Neuronal stem cell (in vitro differentiated cells): ENCODE measurements around the gene RTL9.

Experiments
- DNase-seq: peaks from one replicate; pipeline ENCODE4 v3.0.0-alpha.2; 2013; ENCODE audit warnings: low spot score
- H2AFZ ChIP-seq: one replicate; pipeline ENCODE4 v1.6.1; 2013; ENCODE audit warnings: mild to moderate bottlenecking, low read length, inconsistent platforms
- H2AK5ac ChIP-seq: 2 replicates; pipeline ENCODE4 v1.6.1; 2013; ENCODE audit warnings: low read depth, mild to moderate bottlenecking, inconsistent platforms, low read length, moderate library complexity, mixed read lengths
- H2BK120ac ChIP-seq: 2 replicates; pipeline ENCODE4 v1.6.1; 2013; ENCODE audit warnings: low read depth, mild to moderate bottlenecking, inconsistent platforms, low read length, moderate library complexity, mixed read lengths
- H2BK12ac ChIP-seq: one replicate; pipeline ENCODE4 v1.6.1; 2013; ENCODE audit warnings: low read length, inconsistent platforms
- H2BK15ac ChIP-seq: 2 replicates; pipeline ENCODE4 v1.6.1; 2013; ENCODE audit warnings: mild to moderate bottlenecking, low read length, inconsistent platforms, mixed read lengths
- H2BK5ac ChIP-seq: one replicate; pipeline ENCODE4 v1.6.1; 2013; ENCODE audit warnings: inconsistent platforms, mild to moderate bottlenecking, low read length, moderate library complexity
- H3K14ac ChIP-seq: one replicate; pipeline ENCODE4 v1.6.1; 2013; ENCODE audit warnings: low read length, inconsistent platforms
- H3K18ac ChIP-seq: 2 replicates; pipeline ENCODE4 v1.6.1; 2013; ENCODE audit warnings: low read length, inconsistent platforms
- H3K23ac ChIP-seq: 2 replicates; pipeline ENCODE4 v1.6.1; 2013; ENCODE audit warnings: low read depth, mild to moderate bottlenecking, mixed read lengths, low read length, inconsistent platforms; ENCODE audit not compliant: poor library complexity
- H3K27ac ChIP-seq: replicated peaks from 3 replicates; pipeline ENCODE4 v1.5.1; 2013; ENCODE audit warnings: low read length, inconsistent platforms
- H3K27me3 ChIP-seq, 3 experiments: 2 replicates each; pipeline ENCODE4 v1.6.1; 2013; ENCODE audit warnings: low read length in 3 of 3, mild to moderate bottlenecking in 2 of 3, inconsistent platforms in 1 of 3, low read depth in 1 of 3, mixed read lengths in 1 of 3, moderate library complexity in 1 of 3; ENCODE audit not compliant: control insufficient read depth in 3 of 3, insufficient read depth in 3 of 3
- H3K36me3 ChIP-seq, 2 donors: replicated peaks in 1 of 2; 2 replicates each; pipeline ENCODE4 v1.6.1; 2013; ENCODE audit warnings: low read length in 2 of 2; ENCODE audit not compliant: control insufficient read depth in 2 of 2, insufficient read depth in 2 of 2
- H3K4ac ChIP-seq: 2 replicates; pipeline ENCODE4 v1.6.1; 2013; ENCODE audit warnings: inconsistent platforms, mild to moderate bottlenecking, low read length, moderate library complexity
- H3K4me1 ChIP-seq, 2 donors: 1 replicate in 1 of 2; 2 replicates in 1 of 2; pipeline ENCODE4 v1.6.1; 2013; ENCODE audit warnings: low read length in 2 of 2, low read depth in 1 of 2; ENCODE audit not compliant: control insufficient read depth in 2 of 2, insufficient read depth in 1 of 2
- H3K4me2 ChIP-seq: one replicate; pipeline ENCODE4 v1.6.1; 2013; ENCODE audit warnings: mild to moderate bottlenecking, low read length, inconsistent platforms; ENCODE audit not compliant: insufficient read depth, poor library complexity, severe bottlenecking
- H3K4me3 ChIP-seq, 2 donors: 2 replicates each; pipeline ENCODE4 v1.5.1; 2013; ENCODE audit warnings: low read length in 2 of 2, mild to moderate bottlenecking in 2 of 2, inconsistent platforms in 1 of 2, moderate library complexity in 1 of 2
- H3K79me1 ChIP-seq: one replicate; pipeline ENCODE4 v1.6.1; 2013; ENCODE audit warnings: low read depth, mild to moderate bottlenecking, inconsistent platforms, low read length, moderate library complexity
- H3K9ac ChIP-seq: one replicate; pipeline ENCODE4 v1.6.1; 2013; ENCODE audit warnings: mild to moderate bottlenecking, low read depth, low read length, inconsistent platforms; ENCODE audit not compliant: poor library complexity
- H3K9me3 ChIP-seq, 2 donors: replicated peaks in 1 of 2; 2 replicates each; pipeline versions ENCODE3 to v1.6.1; 2013; ENCODE audit warnings: low read length in 2 of 2, mild to moderate bottlenecking in 2 of 2, inconsistent platforms in 1 of 2, low read depth in 1 of 2, mixed read lengths in 1 of 2, moderate library complexity in 1 of 2; ENCODE audit not compliant: control insufficient read depth in 2 of 2, insufficient read depth in 1 of 2
- H4K8ac ChIP-seq: one replicate; pipeline ENCODE4 v1.6.1; 2013; ENCODE audit warnings: low read depth, mild to moderate bottlenecking, inconsistent platforms, low read length, moderate library complexity
- H4K91ac ChIP-seq: one replicate; pipeline ENCODE4 v1.6.1; 2013; ENCODE audit warnings: low read length, low read depth, mild to moderate bottlenecking, inconsistent platforms; ENCODE audit not compliant: poor library complexity
- WGBS, 2 donors: extraction: QIAGEN DNeasy Blood & Tissue Kit; methylation state at CpG; one replicate each; pipeline ENCODE4 v1.1.7; 2013; ENCODE audit warnings: missing lambda C conversion rate in 2 of 2, mixed read lengths in 1 of 2; ENCODE audit not compliant: insufficient read length in 2 of 2, insufficient replicate concordance in 1 of 2; ENCODE audit errors: extremely low coverage in 2 of 2; 5-methylcytosine and 5-hydroxymethylcytosine counted together

RTL9 gene

GRCh38 chrX:110399497-110399896, 40.8 kb downstream of the RTL9 start:
- no CpG with 5 or more reads among the region's 5 CpGs for WGBS, 2 donors
- H2BK12ac ChIP-seq: no peak overlapping the region

GRCh38 chrX:110399966-110400365, 41.3 kb downstream of the RTL9 start:
- Histone ChIP-seq H3K9me3 (no peaks in the 10 kb centered on the region), H2BK5ac (no peak overlapping the region), H3K9ac (no peak overlapping the region), H2AK5ac (no peak overlapping the region), H3K27ac (no peak overlapping the region), H4K91ac (no peak overlapping the region), H3K4ac (no peak overlapping the region), H3K4me2 (no peak overlapping the region), H2BK120ac (no peak overlapping the region), H2AFZ (no peak overlapping the region), H3K27me3 (peaks cover 0 to 25% (median 0%) of the 10 kb centered on the region in 3 experiments), H3K4me1 (peaks cover 2% of the 10 kb centered on the region in 2 donors), H2BK12ac (no peak overlapping the region), H3K23ac (no peak overlapping the region), H3K79me1 (no peaks in the 10 kb centered on the region), H2BK15ac (no peak overlapping the region), H3K4me3 (no peak overlapping the region), H4K8ac (no peak overlapping the region), H3K36me3 (no peaks in the 10 kb centered on the region), H3K18ac (no peak overlapping the region), H3K14ac (no peak overlapping the region)
- WGBS, 2 donors: no CpG with 5 or more reads among the region's 3 CpGs
- DNase-seq: no peak

More at GRCh38 chrX:110399497-110399896, 40.8 kb downstream of the RTL9 start:
- H3K4me3 ChIP-seq: no peak overlapping the region
- no peaks in the 10 kb centered on the region for H3K79me1 ChIP-seq
- H3K14ac ChIP-seq: no peak overlapping the region
- H3K4me1 ChIP-seq: peaks cover 2% of the 10 kb centered on the region in 2 donors
- no peak overlapping the region for H3K18ac ChIP-seq
- no peak overlapping the region for H3K4ac ChIP-seq
- no peaks in the 10 kb centered on the region for H3K36me3 ChIP-seq
- no peak overlapping the region for H2BK120ac ChIP-seq
- no peak overlapping the region for H2BK5ac ChIP-seq
- no peak overlapping the region for H4K91ac ChIP-seq
- no peak overlapping the region for H3K23ac ChIP-seq
- H3K4me2 ChIP-seq: no peak overlapping the region
- H4K8ac ChIP-seq: no peak overlapping the region
- H3K9ac ChIP-seq: no peak overlapping the region
- no peak for DNase-seq
- H2AFZ ChIP-seq: no peak overlapping the region
- no peak overlapping the region for H3K27ac ChIP-seq
- H3K27me3 ChIP-seq: peaks cover 0 to 27% (median 0%) of the 10 kb centered on the region in 3 experiments
- H3K9me3 ChIP-seq: no peaks in the 10 kb centered on the region
- no peak overlapping the region for H2AK5ac ChIP-seq
- no peak overlapping the region for H2BK15ac ChIP-seq

GRCh38 chrX:110401135-110401534, 42.5 kb downstream of the RTL9 start:
- Histone ChIP-seq H2AFZ (no peak overlapping the region), H4K91ac (no peak overlapping the region), H2BK12ac (no peak overlapping the region), H3K9ac (no peak overlapping the region), H3K4me3 (no peak overlapping the region), H3K4ac (no peak overlapping the region), H3K4me2 (no peak overlapping the region), H3K79me1 (no peaks in the 10 kb centered on the region), H2BK120ac (no peak overlapping the region), H2BK5ac (no peak overlapping the region), H4K8ac (no peak overlapping the region), H2BK15ac (no peak overlapping the region), H3K23ac (no peak overlapping the region), H3K27me3 (peaks cover 0 to 23% (median 0%) of the 10 kb centered on the region in 3 experiments), H2AK5ac (no peak overlapping the region), H3K9me3 (no peaks in the 10 kb centered on the region), H3K18ac (no peak overlapping the region), H3K36me3 (no peaks in the 10 kb centered on the region), H3K14ac (no peak overlapping the region), H3K27ac (no peak overlapping the region), H3K4me1 (peaks cover 2% of the 10 kb centered on the region in 2 donors)
- no peak for DNase-seq
- no CpG with 5 or more reads among the region's 3 CpGs for WGBS, 2 donors

GRCh38 chrX:110402091-110402849, 43.6 kb downstream of the RTL9 start:
- H3K4me1 ChIP-seq: peaks cover 2% of the 10 kb centered on the region in 2 donors
- H2BK5ac ChIP-seq: no peak overlapping the region
- H3K18ac ChIP-seq: no peak overlapping the region
- DNase-seq: no peak
- H3K27ac ChIP-seq: no peak overlapping the region
- H3K36me3 ChIP-seq: no peaks in the 10 kb centered on the region
- H3K9me3 ChIP-seq: no peaks in the 10 kb centered on the region
- no peak overlapping the region for H2BK15ac ChIP-seq
- H4K91ac ChIP-seq: no peak overlapping the region
- no peak overlapping the region for H3K23ac ChIP-seq
- H2AFZ ChIP-seq: no peak overlapping the region
- H3K79me1 ChIP-seq: no peaks in the 10 kb centered on the region
- no peak overlapping the region for H3K4me3 ChIP-seq
- H2BK120ac ChIP-seq: no peak overlapping the region
- peaks cover 0 to 19% (median 0%) of the 10 kb centered on the region in 3 experiments for H3K27me3 ChIP-seq
- no peak overlapping the region for H4K8ac ChIP-seq
- no CpG with 5 or more reads among the region's 7 CpGs for WGBS, 2 donors
- H3K9ac ChIP-seq: no peak overlapping the region
- H3K14ac ChIP-seq: no peak overlapping the region
- no peak overlapping the region for H3K4ac ChIP-seq
- H2BK12ac ChIP-seq: no peak overlapping the region
- H2AK5ac ChIP-seq: no peak overlapping the region
- no peak overlapping the region for H3K4me2 ChIP-seq
